CD4-positive, alpha-beta T cell treated with Interferon alpha-2 for 1 hour (primary cell): ENCODE results near the gene KLHL22.
A peak's percentile ranks its signal among the peaks of the same experiment; 100 is the strongest.
"Not testable (repeated sequence)": the region's sequence is repeated elsewhere in the genome, so short reads cannot be mapped to it uniquely, and the experiment has no call there.

Experiments
- DNase-seq, 2 donors: peaks; one replicate each; pipeline ENCODE4 v3.0.0-alpha.2; 2020 to 2022

KLHL22 gene

DNA sequence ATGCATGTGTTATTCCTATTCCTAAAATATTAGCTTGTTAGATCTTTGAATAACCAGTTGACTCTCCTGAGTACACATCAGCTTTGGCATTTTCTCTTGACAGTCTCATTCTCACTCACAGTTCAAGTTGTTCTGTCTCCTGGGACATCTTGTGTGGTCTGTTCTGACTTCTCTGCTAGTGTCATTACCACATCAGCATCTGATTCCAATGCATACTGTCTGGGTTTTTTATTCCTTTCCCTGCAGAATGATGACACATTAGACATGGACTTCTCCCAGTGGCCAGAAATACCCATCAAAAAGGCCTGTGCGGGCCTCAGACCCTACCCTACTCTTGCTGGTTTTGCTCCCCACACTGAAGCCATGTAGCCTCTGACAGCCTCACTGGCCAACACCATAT lies 99.0 kb downstream of the KLHL22 start:
- no peak for DNase-seq

GRCh38 chr22:20395907-20396287 lies 99.7 kb downstream of the KLHL22 start:
- no peak for DNase-seq

GRCh38 chr22:20395181-20395906 lies 100.3 kb downstream of the KLHL22 start:
- no peak for DNase-seq

- peak; percentile 87 to 89 for DNase-seq
Measured at GRCh38 chr22:20393705-20394476, 101.7 kb downstream of the KLHL22 start, which contains the start of gene ZNF74. Gene ZNF74 (plus strand): TSS chr22:20394151. CDS start chr22:20394629, 478 bp downstream.

- DNase-seq: no peak
Measured at GRCh38 chr22:20392983-20393704, 102.5 kb downstream of the KLHL22 start.

- not testable (repeated sequence) for DNase-seq
Measured at GRCh38 chr22:20392365-20392881, 103.2 kb downstream of the KLHL22 start.
